Hepatocyte (in vitro differentiated cells): Measurements from ENCODE around the gene SLC2A5.

Experiments
- EZH2 ChIP-seq: fragments of 200-600 bp; sonication (generic); IDR thresholded peaks from 2 replicates; pipeline ENCODE4 v1.6.1; 2016; ENCODE audit warnings: antibody characterized with exemption, mild to moderate bottlenecking, borderline replicate concordance
- EZH2phosphoT487 ChIP-seq: fragments of 200-600 bp; sonication (generic); IDR thresholded peaks from one replicate; pipeline ENCODE4 v1.6.1; 2018; ENCODE audit warnings: antibody characterized with exemption, mild to moderate bottlenecking, low read depth, moderate library complexity; ENCODE audit not compliant: unreplicated experiment, severe bottlenecking
- TF ChIP-seq, protein P1 (sequence below): fragments of 200-600 bp; sonication (generic); IDR thresholded peaks from 2 replicates; pipeline ENCODE4 v1.5.1; 2016; ENCODE audit warnings: antibody characterized with exemption, mild to moderate bottlenecking; ENCODE audit not compliant: poor library complexity

DNA sequence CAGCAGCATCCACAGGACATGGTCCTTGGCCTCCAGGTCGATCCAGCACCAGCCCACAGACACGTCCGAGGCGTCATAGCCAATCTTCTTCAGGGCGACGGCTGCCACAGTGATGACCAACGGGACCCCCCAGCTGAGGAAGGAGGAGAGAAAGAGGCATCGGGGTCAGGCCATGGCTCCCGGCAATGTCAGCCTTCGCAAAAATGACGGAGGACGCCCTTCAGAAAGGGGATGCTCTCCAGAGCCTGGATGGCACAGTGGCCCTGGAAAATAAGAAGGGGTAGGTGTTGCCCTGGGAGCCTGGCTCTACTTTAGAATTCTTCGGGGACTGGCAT lies 41.9 kb upstream of the SLC2A5 start:
- TF ChIP-seq, protein P1, sequence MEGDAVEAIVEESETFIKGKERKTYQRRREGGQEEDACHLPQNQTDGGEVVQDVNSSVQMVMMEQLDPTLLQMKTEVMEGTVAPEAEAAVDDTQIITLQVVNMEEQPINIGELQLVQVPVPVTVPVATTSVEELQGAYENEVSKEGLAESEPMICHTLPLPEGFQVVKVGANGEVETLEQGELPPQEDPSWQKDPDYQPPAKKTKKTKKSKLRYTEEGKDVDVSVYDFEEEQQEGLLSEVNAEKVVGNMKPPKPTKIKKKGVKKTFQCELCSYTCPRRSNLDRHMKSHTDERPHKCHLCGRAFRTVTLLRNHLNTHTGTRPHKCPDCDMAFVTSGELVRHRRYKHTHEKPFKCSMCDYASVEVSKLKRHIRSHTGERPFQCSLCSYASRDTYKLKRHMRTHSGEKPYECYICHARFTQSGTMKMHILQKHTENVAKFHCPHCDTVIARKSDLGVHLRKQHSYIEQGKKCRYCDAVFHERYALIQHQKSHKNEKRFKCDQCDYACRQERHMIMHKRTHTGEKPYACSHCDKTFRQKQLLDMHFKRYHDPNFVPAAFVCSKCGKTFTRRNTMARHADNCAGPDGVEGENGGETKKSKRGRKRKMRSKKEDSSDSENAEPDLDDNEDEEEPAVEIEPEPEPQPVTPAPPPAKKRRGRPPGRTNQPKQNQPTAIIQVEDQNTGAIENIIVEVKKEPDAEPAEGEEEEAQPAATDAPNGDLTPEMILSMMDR: no peak
- no peak for TF ChIP-seq EZH2
- no peak for TF ChIP-seq EZH2phosphoT487
